HG03097 (cell line): ENCODE measurements around the gene FRA10AC1.

Source experiments
- ATAC-seq: cut with Tn5 transposase; IDR thresholded peaks from one replicate; pipeline ENCODE4 v1.9.1; 2021; ENCODE audit not compliant: unreplicated experiment, low FRiP score

FRA10AC1 gene, protein sequence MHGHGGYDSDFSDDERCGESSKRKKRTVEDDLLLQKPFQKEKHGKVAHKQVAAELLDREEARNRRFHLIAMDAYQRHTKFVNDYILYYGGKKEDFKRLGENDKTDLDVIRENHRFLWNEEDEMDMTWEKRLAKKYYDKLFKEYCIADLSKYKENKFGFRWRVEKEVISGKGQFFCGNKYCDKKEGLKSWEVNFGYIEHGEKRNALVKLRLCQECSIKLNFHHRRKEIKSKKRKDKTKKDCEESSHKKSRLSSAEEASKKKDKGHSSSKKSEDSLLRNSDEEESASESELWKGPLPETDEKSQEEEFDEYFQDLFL

DNA sequence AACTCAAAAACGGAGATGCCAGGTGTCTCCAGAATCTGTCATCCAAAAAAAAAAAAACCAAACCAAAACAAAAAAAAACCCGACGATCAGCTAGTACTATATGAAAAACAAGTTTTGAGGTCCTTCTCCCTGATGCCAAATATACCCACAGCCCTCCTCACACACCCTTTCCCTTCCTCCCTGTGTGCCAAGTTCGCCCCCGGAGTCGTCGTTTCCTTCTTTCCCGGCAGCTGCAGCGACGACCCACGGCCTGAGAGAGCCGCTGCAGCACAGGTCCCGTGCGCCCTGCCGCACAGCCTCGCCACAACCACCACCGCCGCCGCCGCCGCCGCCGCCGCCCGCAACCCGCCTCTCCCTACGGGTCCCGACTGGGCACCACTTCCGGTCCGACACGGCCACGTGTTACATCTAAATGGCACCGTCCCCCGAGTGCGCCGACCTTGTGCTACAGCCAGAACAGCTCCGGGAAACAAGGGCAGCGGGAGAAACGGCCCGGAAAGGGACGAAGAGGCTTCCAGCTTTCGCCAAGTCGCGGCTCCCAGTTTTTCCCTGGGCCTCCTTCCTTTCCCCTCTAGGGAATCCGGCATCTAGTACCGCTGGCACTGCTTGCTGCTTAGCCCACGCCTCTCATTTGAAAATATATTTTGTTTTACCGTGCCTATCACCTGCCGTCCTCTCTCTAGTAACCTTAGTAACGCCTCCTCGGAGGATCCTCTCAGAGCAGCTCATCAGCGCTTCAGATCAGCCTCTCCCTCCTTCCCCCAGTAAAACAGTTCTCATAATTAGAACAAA is at the start of gene FRA10AC1:
FRA10AC1 (minus strand) TSS at position 383 of the 792 bp plus-strand sequence. CDS start 2,486 bp downstream, outside the sequence.
- ATAC-seq: peak; percentile 76

DNA sequence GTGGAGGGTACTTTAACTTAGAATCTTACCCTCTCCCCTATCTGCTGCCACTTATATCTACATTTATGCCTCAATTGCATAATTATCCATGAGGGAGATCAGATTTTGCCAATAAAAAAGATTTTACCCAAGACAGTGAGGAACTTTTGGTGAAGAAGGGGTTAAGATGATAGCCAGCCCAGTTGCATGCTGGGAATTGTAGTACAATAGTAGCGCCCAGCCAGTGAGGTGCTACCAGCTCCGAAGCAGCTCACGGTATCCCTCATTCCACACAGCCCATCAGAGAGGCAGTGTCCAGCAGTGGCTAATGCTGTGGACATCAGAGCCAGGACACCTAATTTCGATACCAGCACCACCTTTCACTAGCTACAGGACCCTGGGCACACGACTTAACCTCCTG is 49.4 kb upstream of the FRA10AC1 start:
- ATAC-seq: no peak

DNA sequence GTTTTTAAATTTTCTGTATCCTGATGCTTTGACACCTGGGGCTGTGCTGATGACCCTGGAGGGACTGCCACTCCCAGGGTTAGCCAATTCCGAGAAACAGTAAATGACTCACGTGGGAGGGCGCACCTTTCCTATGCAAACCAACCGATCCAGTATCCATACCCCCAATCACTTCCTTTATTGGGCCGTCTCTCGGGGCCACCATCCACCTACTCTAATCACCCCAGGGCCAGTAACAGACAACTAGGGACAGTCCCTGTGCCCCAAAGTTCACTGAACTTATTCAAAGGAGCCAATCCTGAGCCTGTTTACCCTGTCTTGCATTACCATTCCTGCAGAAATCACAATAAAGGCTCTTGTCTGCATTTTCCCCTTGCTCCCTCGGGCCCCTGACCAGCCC is 48.7 kb upstream of the FRA10AC1 start:
- no peak for ATAC-seq

DNA sequence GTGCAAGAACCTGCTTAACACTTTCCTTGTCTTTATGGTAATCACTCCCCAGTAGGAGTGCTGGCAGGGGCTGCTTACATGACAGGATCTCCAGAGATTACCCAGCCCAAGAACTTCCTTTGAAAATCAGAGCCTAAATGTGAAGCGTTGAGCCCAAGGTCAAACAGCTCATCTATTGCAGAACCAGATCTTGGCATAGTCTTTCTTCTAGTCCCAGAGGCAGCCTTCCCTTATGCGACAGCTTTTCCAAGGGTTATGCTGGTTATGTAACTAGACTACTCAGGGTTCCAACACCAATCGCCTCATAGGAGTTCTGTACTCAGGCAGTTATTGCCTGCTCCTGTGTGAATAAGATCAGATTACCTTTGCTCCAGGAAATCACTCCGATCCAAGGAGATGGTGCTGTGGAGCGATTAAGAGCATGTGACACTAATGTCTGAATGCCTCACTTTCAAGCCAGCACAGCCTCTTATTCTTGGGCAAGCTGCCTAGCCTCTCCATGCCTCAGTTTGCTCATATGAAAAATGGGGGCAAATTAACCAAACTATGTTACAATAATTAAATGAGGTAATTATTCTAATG is 46.9 kb upstream of the FRA10AC1 start:
- ATAC-seq: no peak

DNA sequence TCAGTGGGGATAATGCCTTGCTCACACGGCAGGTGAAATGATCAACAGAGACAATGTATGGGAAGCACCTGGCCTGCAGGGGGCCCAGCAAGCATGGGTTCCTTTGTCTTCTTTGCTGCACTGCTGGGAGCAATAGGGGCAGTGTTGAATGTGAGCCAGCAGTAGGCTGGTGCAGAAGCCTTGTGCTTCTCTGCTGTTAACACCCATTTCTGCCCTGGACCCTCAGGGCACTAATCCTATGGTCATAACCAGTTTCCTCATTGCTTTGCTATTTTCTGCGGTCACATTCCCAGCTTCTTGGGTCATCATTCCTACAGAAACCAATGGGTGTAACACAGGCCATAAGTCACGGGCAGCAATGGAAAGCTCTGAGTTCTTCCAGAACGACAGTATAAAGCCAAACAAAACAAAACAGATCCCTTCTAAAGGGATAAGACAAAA is 44.5 kb upstream of the FRA10AC1 start:
- ATAC-seq: no peak

DNA sequence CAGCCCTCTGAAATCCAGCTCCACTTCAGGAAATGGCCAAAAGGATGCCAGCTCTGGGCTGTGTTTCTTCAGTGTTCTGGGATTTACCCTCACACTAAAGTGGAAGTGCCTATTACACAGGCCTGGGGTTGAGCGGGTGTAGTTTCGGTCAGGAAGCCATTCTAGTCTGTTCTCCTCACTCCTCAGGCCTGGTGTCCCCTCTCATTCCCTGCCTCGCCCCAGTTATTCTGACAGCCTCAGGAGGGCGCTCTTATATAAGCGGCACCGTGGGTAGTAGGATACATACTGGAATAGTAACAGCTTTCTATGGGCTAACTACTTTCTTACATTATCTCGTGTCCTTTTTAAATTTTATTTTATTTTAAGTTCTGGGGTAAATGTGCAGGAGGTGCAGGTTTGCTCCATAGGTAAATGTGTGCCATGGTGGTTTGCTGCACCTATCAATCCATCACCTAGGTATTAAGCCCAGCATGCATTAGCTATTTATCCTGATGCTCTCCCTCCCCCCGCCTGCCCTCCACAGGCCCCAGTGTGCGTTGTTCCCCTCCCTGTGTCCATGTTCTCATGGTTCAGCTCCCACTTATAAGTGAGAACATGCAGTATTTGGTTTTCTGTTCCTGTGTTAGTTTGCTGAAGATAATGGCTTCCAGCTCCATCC is 43.1 kb upstream of the FRA10AC1 start:
- no peak for ATAC-seq

DNA sequence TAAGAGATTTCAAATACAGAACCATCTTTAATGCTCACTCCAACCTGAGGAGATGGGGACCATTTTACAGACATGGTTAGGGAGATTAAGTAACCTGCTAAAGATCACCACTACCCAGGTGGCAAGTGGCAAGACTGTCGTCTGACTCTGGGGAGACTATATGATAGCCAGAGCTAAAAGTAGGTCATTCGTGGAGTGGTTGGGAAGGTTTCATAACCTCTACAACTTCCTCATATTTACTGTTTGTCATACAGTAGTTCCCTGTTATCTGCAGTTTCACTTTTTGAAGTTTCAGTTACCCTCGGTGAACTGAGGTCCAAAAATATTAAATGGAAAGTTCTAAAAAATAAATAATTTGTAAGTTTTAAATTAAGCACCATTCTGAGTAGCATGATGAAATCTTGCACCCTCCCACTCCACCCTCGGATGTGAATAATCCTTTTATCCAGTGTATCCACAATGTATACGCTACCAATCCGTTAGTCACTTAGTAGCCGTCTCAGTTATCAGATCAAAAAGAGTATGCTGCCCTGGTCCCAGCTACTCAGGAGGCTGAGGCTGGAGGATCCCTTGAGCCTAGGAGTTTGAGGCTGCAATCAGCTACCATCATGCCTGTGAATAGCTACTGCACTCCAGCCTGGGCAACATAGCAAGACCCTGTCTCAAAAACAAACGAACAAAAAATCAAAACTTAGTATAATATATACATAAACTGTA is 40.4 kb upstream of the FRA10AC1 start:
- peak; percentile 65 for ATAC-seq

DNA sequence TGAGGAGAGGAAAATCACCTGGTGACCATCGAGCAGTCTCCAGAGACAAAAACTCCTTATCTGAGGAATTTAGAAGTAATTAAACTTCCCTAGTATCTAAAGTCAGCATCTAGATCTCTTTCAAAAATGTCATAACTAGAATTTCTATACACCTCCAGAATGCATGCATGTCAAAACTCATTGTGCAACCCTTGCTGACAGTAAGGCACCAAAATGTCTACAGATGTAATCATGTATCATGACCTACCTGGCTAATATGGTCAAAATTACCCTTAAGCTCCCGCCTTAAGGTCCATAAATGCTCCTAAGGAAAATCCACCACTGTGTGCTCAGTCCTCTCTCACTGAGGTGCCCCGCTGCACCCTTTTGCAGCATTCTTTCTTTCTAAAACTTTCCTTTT is 39.0 kb upstream of the FRA10AC1 start:
- no peak for ATAC-seq

DNA sequence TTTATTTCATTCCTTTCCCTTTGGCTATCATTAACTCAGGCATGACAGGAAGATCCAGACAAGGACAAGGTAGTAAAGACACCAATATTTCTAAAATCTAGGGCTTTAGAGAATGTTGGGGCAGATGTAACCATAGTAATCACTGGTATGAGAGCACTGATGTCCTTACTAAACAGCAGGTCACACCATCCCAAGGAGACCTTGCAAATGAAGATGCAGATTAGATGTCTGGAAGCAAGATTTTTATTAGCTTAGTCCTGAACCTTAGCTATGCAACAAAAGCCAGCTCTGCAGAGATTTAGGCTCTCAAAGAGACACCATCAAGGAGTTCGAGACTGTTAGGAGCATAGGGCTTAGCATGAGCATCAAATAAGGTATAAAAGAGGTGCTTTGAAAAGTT is 23.6 kb upstream of the FRA10AC1 start:
- no peak for ATAC-seq

DNA sequence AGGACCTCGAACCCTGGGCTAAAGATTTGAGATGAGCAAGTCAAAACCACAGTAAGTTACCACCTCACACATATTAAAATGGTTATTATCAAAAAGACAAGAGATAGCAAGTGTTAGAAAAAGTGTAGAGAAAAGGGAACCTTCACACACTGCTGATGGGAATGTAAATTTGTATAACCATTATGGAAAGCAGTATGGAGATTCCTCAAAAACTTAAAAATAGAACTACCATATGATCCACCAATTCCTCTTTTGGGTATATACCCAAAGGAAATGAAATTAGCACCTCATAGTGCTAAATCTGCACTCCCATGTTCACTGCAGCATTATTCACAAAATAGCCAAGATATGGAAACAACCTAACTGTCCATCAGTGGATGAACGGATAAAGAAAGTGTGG is 20.8 kb upstream of the FRA10AC1 start:
- ATAC-seq: no peak

DNA sequence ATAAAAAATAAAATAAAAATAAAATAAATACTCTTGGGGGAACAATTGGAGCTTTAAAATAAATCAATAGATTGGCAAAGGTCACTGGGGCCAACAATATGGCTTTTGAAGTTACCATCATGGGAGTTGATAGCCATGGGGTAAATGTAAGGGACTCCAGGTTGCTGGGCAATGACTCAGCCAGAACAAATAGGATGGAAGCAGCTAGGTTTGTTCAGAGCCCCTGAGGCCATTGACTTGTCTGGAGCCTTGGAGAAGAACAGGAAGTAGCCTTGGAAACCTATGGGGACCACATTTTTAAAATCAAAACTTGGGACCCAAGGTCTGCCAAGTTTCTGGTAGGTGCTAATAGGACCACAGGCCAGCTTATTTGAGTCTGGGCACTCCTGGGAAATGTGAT is 20.2 kb upstream of the FRA10AC1 start:
- no peak for ATAC-seq

DNA sequence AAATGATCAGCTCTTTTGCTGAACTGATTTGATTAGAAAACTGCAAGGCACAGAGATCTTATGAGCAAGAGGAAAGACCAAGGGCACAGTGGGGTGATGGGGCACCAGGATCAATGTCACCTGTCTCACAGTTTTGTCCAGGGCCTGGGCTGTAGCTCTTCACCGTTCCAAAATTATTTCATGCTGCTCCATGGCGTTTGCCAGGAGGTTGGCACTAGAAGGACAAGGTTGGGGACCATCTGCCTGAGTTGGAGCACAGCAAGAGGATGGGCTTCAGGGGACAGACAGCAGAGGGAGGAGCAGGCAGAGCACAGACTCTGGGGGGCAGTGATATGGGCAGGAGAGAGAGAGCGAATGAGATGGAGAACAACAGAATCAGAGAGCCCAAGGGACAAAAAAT is 17.5 kb upstream of the FRA10AC1 start:
- ATAC-seq: no peak

DNA sequence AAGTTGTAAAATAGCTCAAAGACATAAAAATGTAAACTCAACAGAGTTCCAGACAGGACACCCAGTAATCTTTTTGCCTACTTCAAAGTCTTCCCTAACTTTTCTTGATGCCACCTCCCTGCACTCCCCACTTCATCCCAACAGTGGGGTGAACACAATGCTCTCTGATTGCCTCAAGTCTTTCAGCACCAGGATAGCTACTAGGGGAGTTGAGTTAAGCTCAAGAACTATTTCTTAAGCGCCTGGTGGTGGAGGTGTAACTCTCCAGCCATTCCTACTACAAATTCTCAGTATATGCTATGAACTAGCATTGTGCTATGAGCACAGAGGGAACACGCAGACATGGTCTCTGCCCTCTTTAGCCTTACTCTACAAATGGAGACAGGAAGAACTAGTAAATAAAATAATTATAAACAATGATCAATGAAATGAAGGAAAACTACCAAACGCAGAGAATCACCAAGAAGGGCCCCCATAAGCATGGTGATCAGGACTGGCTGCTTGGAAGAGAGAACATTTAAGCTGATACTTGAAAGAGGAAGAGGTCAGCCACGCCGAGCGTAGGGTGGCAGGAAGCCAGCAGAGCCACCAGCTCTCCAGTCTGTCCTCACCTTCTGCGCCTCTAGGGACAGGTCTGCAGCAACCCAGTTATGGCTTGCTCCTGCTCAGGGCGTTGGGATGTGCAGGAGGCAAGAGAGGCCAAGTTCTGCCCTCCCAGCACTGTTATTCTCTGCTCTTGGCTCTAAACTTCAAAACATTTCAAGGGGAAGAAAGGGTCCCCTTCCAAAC is 16.7 kb upstream of the FRA10AC1 start:
- no peak for ATAC-seq

DNA sequence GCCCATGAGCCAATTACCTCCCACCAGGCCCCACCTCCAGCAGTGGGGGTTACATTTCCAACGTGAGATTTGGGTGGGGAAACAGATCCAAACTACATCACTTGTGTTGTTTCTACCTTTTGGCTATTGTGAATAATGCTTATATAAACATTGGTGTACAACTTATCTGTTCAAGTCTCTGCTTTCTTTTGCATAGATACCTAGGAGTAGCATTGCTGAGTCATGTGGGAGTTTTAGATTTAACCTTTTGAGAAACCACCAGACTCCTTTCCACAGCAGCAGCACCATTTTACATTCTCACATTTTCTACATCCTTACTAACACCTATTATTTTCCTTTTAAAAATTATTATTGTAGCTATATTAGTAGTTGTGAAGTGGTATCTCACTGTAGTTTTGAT is 14.4 kb upstream of the FRA10AC1 start:
- no peak for ATAC-seq

DNA sequence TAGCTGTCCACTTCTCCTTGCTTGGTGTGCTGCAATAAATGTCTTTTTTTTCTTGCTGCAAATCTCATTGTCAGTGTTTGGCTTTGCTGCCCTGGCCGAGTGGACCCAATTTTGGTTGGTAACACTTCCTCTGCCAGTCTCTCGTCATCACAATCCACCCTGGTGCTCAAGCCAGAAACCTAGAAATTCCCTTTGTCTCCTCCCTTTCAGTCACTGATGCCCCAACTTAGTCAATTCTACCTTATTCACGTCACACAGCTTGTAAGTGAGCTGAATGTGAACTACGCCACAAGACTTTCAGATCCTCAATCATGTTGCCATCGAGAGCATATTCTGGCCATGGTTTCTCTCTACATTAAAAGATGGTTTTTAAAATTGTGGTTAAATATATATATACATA is 13.0 kb upstream of the FRA10AC1 start:
- ATAC-seq: peak; percentile 86

DNA sequence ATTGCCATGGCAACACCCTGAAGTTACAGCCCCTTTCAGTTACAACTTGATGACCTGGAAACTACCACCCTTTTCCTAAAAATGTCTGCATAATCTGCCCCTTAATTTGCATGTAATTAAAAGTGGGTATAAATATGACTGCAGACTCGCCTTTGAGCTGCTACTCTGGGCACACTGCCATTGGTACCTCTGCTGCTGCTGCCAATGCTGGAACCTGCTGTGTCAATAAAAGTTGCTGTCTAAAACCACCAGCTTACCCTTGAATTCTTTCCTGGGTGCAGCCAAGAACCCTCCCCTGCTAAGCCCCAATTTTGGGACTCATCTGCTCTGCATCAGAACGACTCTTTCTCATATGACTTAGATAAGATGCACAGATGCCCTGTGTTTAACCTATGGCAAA is 10.2 kb upstream of the FRA10AC1 start:
- no peak for ATAC-seq

DNA sequence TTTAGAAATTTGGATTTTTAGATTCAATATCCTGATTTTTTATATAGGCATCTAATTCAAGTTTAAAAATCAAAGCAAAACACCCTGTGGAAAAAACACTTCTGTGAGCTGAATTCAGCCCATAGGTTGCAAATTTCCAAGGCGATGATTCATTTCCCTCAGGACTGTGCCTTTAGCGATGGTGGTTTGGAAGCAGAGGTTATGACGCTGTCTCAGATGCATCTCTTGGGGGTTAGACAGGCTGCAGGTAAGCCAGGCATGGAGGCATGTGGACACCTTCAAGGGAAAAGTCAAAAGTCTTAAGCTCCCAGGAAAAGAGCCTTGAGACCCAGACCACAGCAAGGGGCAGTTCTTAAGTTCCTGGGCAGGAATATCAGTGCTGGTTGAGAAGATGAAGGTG is 9.5 kb upstream of the FRA10AC1 start:
- ATAC-seq: no peak

DNA sequence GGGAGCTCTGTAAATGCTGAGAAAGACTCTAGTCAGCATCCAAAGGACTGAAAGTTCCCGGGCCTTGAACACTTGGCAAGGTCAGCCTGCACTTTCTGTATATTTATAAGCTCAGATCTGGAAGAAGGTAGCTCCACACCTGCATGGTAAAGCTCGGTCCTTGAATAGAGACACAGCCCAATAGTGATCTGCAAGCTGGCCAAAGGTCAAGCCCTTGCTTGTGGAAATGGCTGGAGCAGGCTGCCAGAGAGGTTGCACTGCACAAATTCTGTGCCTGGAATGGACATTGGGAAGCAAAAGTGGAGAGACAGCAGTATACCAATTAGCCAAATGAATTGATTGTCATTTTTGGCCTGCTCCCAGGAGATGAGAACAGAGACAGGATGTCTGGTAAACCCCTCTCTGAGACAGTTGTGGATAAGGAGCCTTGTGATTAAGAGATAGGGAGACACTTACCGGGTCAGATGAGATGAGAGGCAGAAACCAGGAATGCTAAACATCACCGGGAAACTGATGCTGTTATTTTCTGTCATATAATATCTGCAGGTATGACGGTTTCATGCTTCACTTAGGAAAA is 8.0 kb upstream of the FRA10AC1 start:
- ATAC-seq: no peak

DNA sequence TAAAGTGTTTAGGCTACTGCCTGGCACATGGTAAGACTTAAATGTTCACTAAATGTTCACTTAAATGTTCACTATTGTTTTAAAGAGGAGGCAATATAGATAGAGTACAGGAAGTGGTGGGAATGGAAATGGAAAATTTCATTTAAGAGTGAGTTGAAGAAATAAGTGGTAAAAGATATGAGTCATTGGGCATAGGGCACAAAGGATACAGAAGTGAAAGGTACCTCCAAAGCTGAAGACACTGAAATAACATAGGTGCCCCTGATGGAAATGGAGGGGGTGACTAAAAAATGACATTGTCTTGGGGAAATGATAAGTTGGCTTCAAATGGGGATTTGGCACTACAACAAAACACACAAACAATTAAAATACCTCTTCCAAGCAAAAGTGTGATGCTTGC is 5.2 kb upstream of the FRA10AC1 start:
- ATAC-seq: no peak
